ENCODE measurements around the gene PKN2.
A peak's percentile ranks its signal among the peaks of the same experiment; 100 is the strongest.

The PKN2 gene

GRCh38 chr1:88673446-88673845 is 10.6 kb upstream of the PKN2 start:
- no peak overlapping the region for H3K27ac ChIP-seq (ENCODE audit: insufficient read depth, low read length, poor library complexity, severe bottlenecking)
- no peak overlapping the region for H3K4me3 ChIP-seq (ENCODE audit: insufficient read depth, low read depth, low read length, poor library complexity, severe bottlenecking)
- DNase-seq: no peak

GRCh38 chr1:88678405-88678804 is 5.7 kb upstream of the PKN2 start:
- no peak for DNase-seq
- H3K27me3 ChIP-seq (replicated peaks; ENCODE audit: control insufficient read depth, insufficient read depth, low read length, poor library complexity, severe bottlenecking): no peaks in the 10 kb centered on the region
- no peaks in the 10 kb centered on the region for H3K36me3 ChIP-seq (ENCODE audit: control insufficient read depth, insufficient read depth, low read length)
- H3K27ac ChIP-seq (ENCODE audit: insufficient read depth, low read length, poor library complexity, severe bottlenecking): no peak overlapping the region
- no peak overlapping the region for H3K4me3 ChIP-seq (ENCODE audit: insufficient read depth, low read depth, low read length, poor library complexity, severe bottlenecking)
- no peaks in the 10 kb centered on the region for H3K9me3 ChIP-seq (ENCODE audit: control insufficient read depth, low read length)
- no peaks in the 10 kb centered on the region for H3K4me1 ChIP-seq (ENCODE audit: control insufficient read depth, insufficient read depth, low read length, poor library complexity, severe bottlenecking)

More at GRCh38 chr1:88673446-88673845, 10.6 kb upstream of the PKN2 start:
- Histone ChIP-seq H3K9me3 (ENCODE audit: control insufficient read depth, low read length) (no peaks in the 10 kb centered on the region), H3K4me1 (ENCODE audit: control insufficient read depth, insufficient read depth, low read length, poor library complexity, severe bottlenecking) (no peaks in the 10 kb centered on the region), H3K36me3 (ENCODE audit: control insufficient read depth, insufficient read depth, low read length) (no peaks in the 10 kb centered on the region), H3K27me3 (replicated peaks; ENCODE audit: control insufficient read depth, insufficient read depth, low read length, poor library complexity, severe bottlenecking) (no peaks in the 10 kb centered on the region)

GRCh38 chr1:88680471-88680870 is 3.6 kb upstream of the PKN2 start:
- Histone ChIP-seq H3K9me3 (ENCODE audit: control insufficient read depth, low read length) (no peaks in the 10 kb centered on the region), H3K4me3 (ENCODE audit: insufficient read depth, low read depth, low read length, poor library complexity, severe bottlenecking) (no peak overlapping the region), H3K36me3 (ENCODE audit: control insufficient read depth, insufficient read depth, low read length) (no peaks in the 10 kb centered on the region), H3K27me3 (replicated peaks; ENCODE audit: control insufficient read depth, insufficient read depth, low read length, poor library complexity, severe bottlenecking) (no peaks in the 10 kb centered on the region), H3K27ac (ENCODE audit: insufficient read depth, low read length, poor library complexity, severe bottlenecking) (no peak overlapping the region), H3K4me1 (ENCODE audit: control insufficient read depth, insufficient read depth, low read length, poor library complexity, severe bottlenecking) (no peaks in the 10 kb centered on the region)
- no peak for DNase-seq

GRCh38 chr1:88680911-88681622 is 3.0 kb upstream of the PKN2 start:
- H3K36me3 ChIP-seq (ENCODE audit: control insufficient read depth, insufficient read depth, low read length): no peaks in the 10 kb centered on the region
- no peaks in the 10 kb centered on the region for H3K4me1 ChIP-seq (ENCODE audit: control insufficient read depth, insufficient read depth, low read length, poor library complexity, severe bottlenecking)
- H3K9me3 ChIP-seq (ENCODE audit: control insufficient read depth, low read length): no peaks in the 10 kb centered on the region
- H3K27me3 ChIP-seq (replicated peaks; ENCODE audit: control insufficient read depth, insufficient read depth, low read length, poor library complexity, severe bottlenecking): no peaks in the 10 kb centered on the region
- no peak overlapping the region for H3K27ac ChIP-seq (ENCODE audit: insufficient read depth, low read length, poor library complexity, severe bottlenecking)
- no peak for DNase-seq
- H3K4me3 ChIP-seq (ENCODE audit: insufficient read depth, low read depth, low read length, poor library complexity, severe bottlenecking): no peak overlapping the region

- no peaks in the 10 kb centered on the region for H3K27me3 ChIP-seq (replicated peaks; ENCODE audit: control insufficient read depth, insufficient read depth, low read length, poor library complexity, severe bottlenecking)
- no peaks in the 10 kb centered on the region for H3K4me1 ChIP-seq (ENCODE audit: control insufficient read depth, insufficient read depth, low read length, poor library complexity, severe bottlenecking)
- peak overlapping the region; percentile 98 for H3K4me3 ChIP-seq (ENCODE audit: insufficient read depth, low read depth, low read length, poor library complexity, severe bottlenecking)
- DNase-seq: peak; percentile 41 to 47 (median 43)
- H3K9me3 ChIP-seq (ENCODE audit: control insufficient read depth, low read length): no peaks in the 10 kb centered on the region
- peak overlapping the region; percentile 93 for H3K27ac ChIP-seq (ENCODE audit: insufficient read depth, low read length, poor library complexity, severe bottlenecking)
- no peaks in the 10 kb centered on the region for H3K36me3 ChIP-seq (ENCODE audit: control insufficient read depth, insufficient read depth, low read length)
These were observed 597 bp downstream of the PKN2 start for GRCh38 chr1:88684482-88685258.

- H3K4me3 ChIP-seq (ENCODE audit: insufficient read depth, low read depth, low read length, poor library complexity, severe bottlenecking): peak overlapping the region; percentile 98
- DNase-seq: no peak
- H3K36me3 ChIP-seq (ENCODE audit: control insufficient read depth, insufficient read depth, low read length): no peaks in the 10 kb centered on the region
- H3K9me3 ChIP-seq (ENCODE audit: control insufficient read depth, low read length): no peaks in the 10 kb centered on the region
- no peaks in the 10 kb centered on the region for H3K27me3 ChIP-seq (replicated peaks; ENCODE audit: control insufficient read depth, insufficient read depth, low read length, poor library complexity, severe bottlenecking)
- H3K4me1 ChIP-seq (ENCODE audit: control insufficient read depth, insufficient read depth, low read length, poor library complexity, severe bottlenecking): no peaks in the 10 kb centered on the region
- H3K27ac ChIP-seq (ENCODE audit: insufficient read depth, low read length, poor library complexity, severe bottlenecking): peak overlapping the region; percentile 93
These were observed 1.2 kb downstream of the PKN2 start for GRCh38 chr1:88685259-88685620.

- Histone ChIP-seq H3K4me3 (ENCODE audit: insufficient read depth, low read depth, low read length, poor library complexity, severe bottlenecking) (no peak overlapping the region), H3K36me3 (ENCODE audit: control insufficient read depth, insufficient read depth, low read length) (no peaks in the 10 kb centered on the region), H3K27ac (ENCODE audit: insufficient read depth, low read length, poor library complexity, severe bottlenecking) (no peak overlapping the region), H3K4me1 (ENCODE audit: control insufficient read depth, insufficient read depth, low read length, poor library complexity, severe bottlenecking) (no peaks in the 10 kb centered on the region), H3K9me3 (ENCODE audit: control insufficient read depth, low read length) (no peaks in the 10 kb centered on the region), H3K27me3 (replicated peaks; ENCODE audit: control insufficient read depth, insufficient read depth, low read length, poor library complexity, severe bottlenecking) (no peaks in the 10 kb centered on the region)
- DNase-seq: no peak
These were observed 7.5 kb downstream of the PKN2 start for GRCh38 chr1:88691540-88691939.

- Histone ChIP-seq H3K27ac (ENCODE audit: insufficient read depth, low read length, poor library complexity, severe bottlenecking) (no peak overlapping the region), H3K36me3 (ENCODE audit: control insufficient read depth, insufficient read depth, low read length) (no peaks in the 10 kb centered on the region), H3K4me1 (ENCODE audit: control insufficient read depth, insufficient read depth, low read length, poor library complexity, severe bottlenecking) (no peaks in the 10 kb centered on the region), H3K27me3 (replicated peaks; ENCODE audit: control insufficient read depth, insufficient read depth, low read length, poor library complexity, severe bottlenecking) (no peaks in the 10 kb centered on the region), H3K9me3 (ENCODE audit: control insufficient read depth, low read length) (no peaks in the 10 kb centered on the region), H3K4me3 (ENCODE audit: insufficient read depth, low read depth, low read length, poor library complexity, severe bottlenecking) (no peak overlapping the region)
- DNase-seq: no peak
These were observed 11.7 kb downstream of the PKN2 start for GRCh38 chr1:88695781-88696180.

GRCh38 chr1:88697503-88697902 is 13.4 kb downstream of the PKN2 start:
- Histone ChIP-seq H3K9me3 (ENCODE audit: control insufficient read depth, low read length) (no peaks in the 10 kb centered on the region), H3K27ac (ENCODE audit: insufficient read depth, low read length, poor library complexity, severe bottlenecking) (no peak overlapping the region), H3K4me3 (ENCODE audit: insufficient read depth, low read depth, low read length, poor library complexity, severe bottlenecking) (no peak overlapping the region), H3K27me3 (replicated peaks; ENCODE audit: control insufficient read depth, insufficient read depth, low read length, poor library complexity, severe bottlenecking) (no peaks in the 10 kb centered on the region), H3K36me3 (ENCODE audit: control insufficient read depth, insufficient read depth, low read length) (no peaks in the 10 kb centered on the region), H3K4me1 (ENCODE audit: control insufficient read depth, insufficient read depth, low read length, poor library complexity, severe bottlenecking) (no peaks in the 10 kb centered on the region)
- no peak for DNase-seq

GRCh38 chr1:88698140-88698539 is 14.1 kb downstream of the PKN2 start:
- no peak overlapping the region for H3K4me3 ChIP-seq (ENCODE audit: insufficient read depth, low read depth, low read length, poor library complexity, severe bottlenecking)
- H3K36me3 ChIP-seq (ENCODE audit: control insufficient read depth, insufficient read depth, low read length): no peaks in the 10 kb centered on the region
- no peaks in the 10 kb centered on the region for H3K27me3 ChIP-seq (replicated peaks; ENCODE audit: control insufficient read depth, insufficient read depth, low read length, poor library complexity, severe bottlenecking)
- H3K27ac ChIP-seq (ENCODE audit: insufficient read depth, low read length, poor library complexity, severe bottlenecking): no peak overlapping the region
- no peak for DNase-seq
- no peaks in the 10 kb centered on the region for H3K9me3 ChIP-seq (ENCODE audit: control insufficient read depth, low read length)
- no peaks in the 10 kb centered on the region for H3K4me1 ChIP-seq (ENCODE audit: control insufficient read depth, insufficient read depth, low read length, poor library complexity, severe bottlenecking)
